Thymus (tissue), 11 donors: Measurements from ENCODE around the gene ABCA5. TPM values are rescaled to one million over a fixed set of nuclear protein-coding genes. Genes with fewer than 3 reads are reported as not detected.

Source experiments
- DNase-seq, 9 donors: peaks; one replicate each; pipeline ENCODE4 v3.0.0-alpha.2; 2013; ENCODE audit warnings: low spot score in 9 of 9, low read depth in 6 of 9, missing footprints in 1 of 9
- H3K27ac ChIP-seq, 2 donors: one replicate each; pipeline ENCODE4 v1.5.1; 2013; ENCODE audit warnings: control low read depth in 1 of 2, low read depth in 1 of 2, low read length in 1 of 2, mild to moderate bottlenecking in 1 of 2, moderate library complexity in 1 of 2
- H3K27me3 ChIP-seq, 2 donors: one replicate each; pipeline ENCODE4 v1.5.1; 2013; ENCODE audit warnings: low read length in 1 of 2; ENCODE audit not compliant: control insufficient read depth in 2 of 2, insufficient read depth in 1 of 2
- H3K36me3 ChIP-seq, 2 donors: one replicate each; pipeline ENCODE4 v1.5.1; 2013; ENCODE audit warnings: low read length in 1 of 2, mild to moderate bottlenecking in 1 of 2, moderate library complexity in 1 of 2; ENCODE audit not compliant: control insufficient read depth in 2 of 2, insufficient read depth in 2 of 2
- H3K4me1 ChIP-seq, 2 donors: one replicate each; pipeline ENCODE4 v1.5.1; 2013; ENCODE audit warnings: low read length in 2 of 2; ENCODE audit not compliant: control insufficient read depth in 2 of 2, insufficient read depth in 2 of 2
- H3K4me3 ChIP-seq, 2 donors: one replicate each; pipeline ENCODE4 v1.5.1; 2013; ENCODE audit warnings: low read length in 2 of 2, control low read depth in 1 of 2, mild to moderate bottlenecking in 1 of 2
- H3K9me3 ChIP-seq, 2 donors: one replicate each; pipeline ENCODE4 v1.5.1; 2013; ENCODE audit warnings: low read length in 1 of 2, mild to moderate bottlenecking in 1 of 2; ENCODE audit not compliant: control insufficient read depth in 2 of 2, insufficient read depth in 1 of 2
- WGBS: extraction: QIAGEN DNeasy Blood & Tissue Kit; methylation state at CpG from one replicate; pipeline ENCODE4 v1.1.7; 2013; 5-methylcytosine and 5-hydroxymethylcytosine counted together
- polyA plus RNA-seq: library from polyadenylated mRNA; stranded (reverse); fragments of 200-250 nt; gene quantifications from one replicate; pipeline ENCODE4 v1.2.3, GENCODE V29; 2013
- total RNA-seq: library from RNA; stranded (reverse); fragments of 120-200 nt; gene quantifications from one replicate; pipeline ENCODE4 v1.2.4, GENCODE V29; 2013
- donor health status: healthy.

ABCA5 gene
- total and polyA plus RNA-seq, 2 donors = 8.3 to 63.1 TPM

DNA sequence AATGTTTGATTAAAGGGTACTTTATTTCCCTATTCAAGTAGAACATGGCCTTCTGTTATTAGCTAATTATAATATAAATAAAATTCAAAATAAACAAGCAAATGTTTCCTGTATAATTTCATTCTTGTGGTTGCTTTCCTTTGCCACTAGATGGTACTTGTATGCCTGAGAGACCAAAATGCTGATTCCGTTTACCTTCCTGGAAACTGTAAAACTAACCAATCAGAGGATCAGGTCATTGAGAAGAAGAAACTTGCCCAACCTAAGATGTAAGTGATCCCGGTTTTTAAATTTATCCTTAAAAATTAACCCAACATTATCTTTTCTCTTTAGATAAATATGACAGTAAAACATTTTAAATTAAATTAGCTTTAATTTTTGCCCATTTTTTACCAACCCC, 8.1 kb upstream of the ABCA5 start:
- H3K4me1 ChIP-seq = no peaks in the 10 kb centered on the region
- WGBS = 45% methylated on average over 2 of the region's 2 CpGs

GRCh38 chr17:69333561-69333960, 6.6 kb upstream of the ABCA5 start:
- Histone ChIP-seq H3K9me3 (no peaks in the 10 kb centered on the region), H3K4me3 (no peak overlapping the region), H3K36me3 (no peaks in the 10 kb centered on the region), H3K4me1 (no peaks in the 10 kb centered on the region), H3K27me3 (peaks cover 0 to 5% of the 10 kb centered on the region in 2 donors), H3K27ac (no peak overlapping the region)
- DNase-seq = no peak

More for the DNA sequence above, 8.1 kb upstream of the ABCA5 start:
- no peaks in the 10 kb centered on the region for H3K36me3 ChIP-seq
- no peaks in the 10 kb centered on the region for H3K9me3 ChIP-seq
- no peak overlapping the region for H3K4me3 ChIP-seq
- no peak for DNase-seq
- no peak overlapping the region for H3K27ac ChIP-seq
- H3K27me3 ChIP-seq = peaks cover 0 to 5% of the 10 kb centered on the region in 2 donors

GRCh38 chr17:69331756-69332155, 4.8 kb upstream of the ABCA5 start:
- no peaks in the 10 kb centered on the region for H3K4me1 ChIP-seq
- peaks cover 0 to 6% of the 10 kb centered on the region in 2 donors for H3K27me3 ChIP-seq
- no peaks in the 10 kb centered on the region for H3K36me3 ChIP-seq
- no peak for DNase-seq
- no peak overlapping the region for H3K27ac ChIP-seq
- H3K9me3 ChIP-seq = no peaks in the 10 kb centered on the region
- no peak overlapping the region for H3K4me3 ChIP-seq
- 92% methylated on average over 2 of the region's 2 CpGs for WGBS

- Histone ChIP-seq H3K27ac (peak overlapping the region; percentile 48 to 90), H3K9me3 (no peaks in the 10 kb centered on the region), H3K36me3 (no peaks in the 10 kb centered on the region), H3K4me1 (peaks cover 5 to 8% of the 10 kb centered on the region in 2 donors), H3K27me3 (peaks cover 2 to 10% of the 10 kb centered on the region in 2 donors), H3K4me3 (peak overlapping the region; percentile 74 to 79)
- peak in 5 of 9 donors; percentile 0 to 34 (median 14) for DNase-seq
- 1% methylated on average over 51 of the region's 51 CpGs for WGBS
Measured at GRCh38 chr17:69326377-69327059, 415 bp downstream of the ABCA5 start.

DNA sequence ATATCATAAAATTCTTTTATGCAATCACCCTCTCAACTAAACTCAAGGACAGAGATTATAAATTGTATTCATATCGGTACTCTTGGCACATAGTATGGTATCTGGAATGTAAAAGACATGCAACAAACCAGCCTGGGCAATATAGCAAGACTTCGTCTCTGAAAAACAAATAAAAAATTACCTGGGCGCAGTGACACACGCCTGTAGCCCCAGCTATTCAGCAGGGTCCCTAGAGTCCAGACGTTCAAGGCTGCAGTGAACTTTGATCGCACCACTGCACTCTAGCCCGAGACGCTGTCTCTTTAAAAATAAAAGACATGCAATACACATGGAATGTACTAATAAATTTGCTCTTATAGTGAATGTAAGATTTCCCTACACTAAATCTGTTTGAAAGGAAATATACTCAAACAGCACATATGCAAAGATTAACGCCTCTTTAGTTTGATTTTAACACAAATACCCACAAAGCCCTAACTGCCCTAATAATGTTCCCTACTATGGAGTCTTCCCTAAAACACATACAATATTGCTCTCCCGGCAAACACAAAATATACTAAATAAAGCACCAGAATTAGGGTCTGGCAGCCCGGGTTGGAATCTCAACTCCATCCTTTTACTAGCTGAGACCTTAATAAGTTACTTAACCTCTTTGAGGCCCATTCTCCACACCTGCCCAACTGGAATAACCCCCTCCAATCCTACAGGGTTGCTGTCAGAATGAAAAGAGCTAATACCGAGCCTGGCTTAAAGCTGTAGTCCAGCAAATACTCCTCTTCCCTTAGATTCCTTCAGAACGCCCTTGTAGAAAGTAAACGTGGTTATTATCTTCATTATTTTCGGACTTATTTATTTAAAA, 1.2 kb downstream of the ABCA5 start:
- H3K36me3 ChIP-seq = no peaks in the 10 kb centered on the region
- peak in 2 of 9 donors; percentile 1 to 5 for DNase-seq
- no peak overlapping the region for H3K27ac ChIP-seq
- H3K27me3 ChIP-seq = peaks cover 2 to 10% of the 10 kb centered on the region in 2 donors
- WGBS = 70% methylated on average over 15 of the region's 15 CpGs
- peaks cover 5 to 8% of the 10 kb centered on the region in 2 donors for H3K4me1 ChIP-seq
- no peaks in the 10 kb centered on the region for H3K9me3 ChIP-seq
- H3K4me3 ChIP-seq = peak overlapping the region; percentile 74 to 79

GRCh38 chr17:69323806-69324205, 3.1 kb downstream of the ABCA5 start:
- WGBS = 25% methylated on average over 1 of the region's 1 CpG
- no peaks in the 10 kb centered on the region for H3K9me3 ChIP-seq
- H3K4me3 ChIP-seq = no peak overlapping the region
- DNase-seq = no peak
- H3K36me3 ChIP-seq = no peaks in the 10 kb centered on the region
- peaks cover 5 to 8% of the 10 kb centered on the region in 2 donors for H3K4me1 ChIP-seq
- peaks cover 2 to 10% of the 10 kb centered on the region in 2 donors for H3K27me3 ChIP-seq
- H3K27ac ChIP-seq = no peak overlapping the region

DNA sequence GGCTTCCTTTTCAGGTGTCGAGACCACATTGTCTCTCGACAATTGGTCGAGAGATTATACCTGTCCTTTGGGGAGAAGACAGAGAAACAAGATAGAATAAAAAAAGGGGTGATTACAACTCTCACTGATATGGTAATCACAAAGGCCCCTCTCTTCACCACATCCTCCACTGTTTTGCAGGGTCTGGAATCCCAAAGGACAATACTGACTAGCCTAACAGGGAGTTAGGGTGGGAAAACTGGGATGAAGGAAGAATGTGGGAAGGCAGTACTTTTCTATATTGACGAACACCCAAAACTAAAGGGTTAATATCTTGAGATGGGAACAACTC, 6.1 kb downstream of the ABCA5 start:
- Histone ChIP-seq H3K27me3 (peaks cover 0 to under 1% of the 10 kb centered on the region in 2 donors), H3K27ac (no peak overlapping the region), H3K36me3 (no peaks in the 10 kb centered on the region), H3K4me1 (peaks cover under 1 to 1% of the 10 kb centered on the region in 2 donors), H3K9me3 (no peaks in the 10 kb centered on the region), H3K4me3 (no peak overlapping the region)
- WGBS = 99% methylated on average over 4 of the region's 4 CpGs
- DNase-seq = no peak

DNA sequence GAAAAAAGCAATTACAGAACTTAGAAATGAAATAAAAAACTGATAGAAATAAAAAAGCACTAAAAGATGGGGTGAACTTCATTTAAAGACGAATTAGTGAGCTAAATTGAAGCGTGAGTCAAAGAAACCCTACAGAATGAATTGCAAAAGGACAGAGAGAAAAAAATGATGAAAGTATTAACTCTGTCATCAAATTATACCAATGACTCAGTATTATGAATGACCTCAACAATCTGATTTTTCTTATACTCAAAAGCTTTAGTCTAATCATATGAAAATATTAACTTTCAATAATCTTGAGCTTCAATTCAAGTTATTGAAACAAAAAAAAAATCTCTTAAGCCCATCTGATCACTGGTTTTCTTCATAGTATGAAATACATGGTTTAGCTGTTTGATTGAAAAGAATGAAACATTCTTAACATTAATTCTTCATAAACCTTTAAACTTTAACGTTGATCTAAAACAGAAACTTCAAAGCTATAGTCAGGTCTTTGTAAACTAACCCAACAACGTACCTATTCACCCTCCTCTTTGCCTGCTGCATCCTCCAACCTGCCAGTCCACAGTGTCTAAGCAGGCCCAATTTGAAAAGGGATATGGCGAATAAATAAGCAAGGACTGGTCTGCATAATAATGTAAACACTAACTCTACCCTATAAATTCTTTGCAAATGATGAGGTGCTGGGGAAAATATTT, 6.6 kb downstream of the ABCA5 start:
- no peak overlapping the region for H3K27ac ChIP-seq
- DNase-seq = no peak
- WGBS = 76% methylated on average over 5 of the region's 5 CpGs
- no peaks in the 10 kb centered on the region for H3K36me3 ChIP-seq
- H3K4me1 ChIP-seq = no peaks in the 10 kb centered on the region
- no peak overlapping the region for H3K4me3 ChIP-seq
- no peaks in the 10 kb centered on the region for H3K9me3 ChIP-seq
- no peaks in the 10 kb centered on the region for H3K27me3 ChIP-seq

DNA sequence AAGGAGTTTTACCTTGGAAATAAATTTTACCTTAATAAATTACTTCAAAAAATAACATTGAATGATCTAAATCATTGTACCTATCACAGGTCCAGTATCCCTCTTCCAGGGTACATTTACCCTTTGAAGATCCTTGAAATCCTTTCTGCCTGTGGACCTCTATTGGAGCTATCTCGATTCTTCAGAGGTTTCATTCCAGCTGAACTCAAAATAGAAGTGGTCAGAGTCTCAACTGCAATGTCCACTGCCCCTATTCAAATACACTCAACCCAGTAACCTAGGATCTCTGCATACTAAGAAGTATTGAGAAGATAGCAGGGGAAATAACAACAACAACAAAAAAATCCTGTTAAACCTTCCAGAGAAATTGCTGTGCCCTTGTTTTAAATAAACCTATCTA, 9.3 kb downstream of the ABCA5 start:
- H3K27me3 ChIP-seq = no peaks in the 10 kb centered on the region
- no peaks in the 10 kb centered on the region for H3K4me1 ChIP-seq
- DNase-seq = no peak
- no peak overlapping the region for H3K4me3 ChIP-seq
- no peak overlapping the region for H3K27ac ChIP-seq
- H3K9me3 ChIP-seq = no peaks in the 10 kb centered on the region
- WGBS = 95% methylated on average over 1 of the region's 1 CpG
- no peaks in the 10 kb centered on the region for H3K36me3 ChIP-seq
